K562 (cell line): ENCODE results near the gene MVB12B. TPM values are rescaled to one million over a fixed set of nuclear protein-coding genes. Genes with fewer than 3 reads are reported as not detected.
A peak's percentile ranks its signal among the peaks of the same experiment; 100 is the strongest.

ENCODE experiments used
- BCOR ChIP-seq: fragments of 450-650 bp; IDR thresholded peaks from 2 replicates; pipeline ENCODE4 v1.6.1; 2016
- CREM ChIP-seq: IDR thresholded peaks from 2 replicates; pipeline ENCODE4 v1.6.1; 2014; ENCODE audit warnings: antibody characterized with exemption, low read depth
- CTBP1 ChIP-seq: fragments of 450-650 bp; IDR thresholded peaks from 2 replicates; pipeline ENCODE4 v1.6.1; 2016; ENCODE audit warnings: borderline replicate concordance
- FOXA1 ChIP-seq: fragments of 450-650 bp; IDR thresholded peaks from 2 replicates; pipeline ENCODE4 v1.6.1; 2016; ENCODE audit warnings: mild to moderate bottlenecking, borderline replicate concordance
- RB1 ChIP-seq: fragments of 450-650 bp; IDR thresholded peaks from 2 replicates; pipeline ENCODE4 v1.6.1; 2017; ENCODE audit warnings: low read depth, mild to moderate bottlenecking
- RCOR1 ChIP-seq, 2 experiments: IDR thresholded peaks; 2 replicates each; pipeline ENCODE4 v1.6.1; 2012; ENCODE audit warnings: low read depth in 2 of 2, low read length in 2 of 2, borderline replicate concordance in 1 of 2, improper control_type of control experiment in 1 of 2
- polyA plus RNA-seq, 8 experiments: library from polyadenylated mRNA; depleted of rRNA in 4 of 8; stranded (reverse) in 5 of 8; unstranded in 3 of 8; fragments of >200 nt; fragmentation: Nextera tagmentation in 2 of 8; fragmentation: Illumina TruSeq in 1 of 8; extraction: Ambion mirVana in 2 of 8; extraction: Trizol in 1 of 8; gene quantifications; 2 replicates each; pipeline versions ENCODE4 v1.2.1 to v1.2.3, GENCODE V29; 2011 to 2014; ENCODE audit warnings: inconsistent platforms in 1 of 8, missing spikeins in 1 of 8
- total RNA-seq, 7 experiments: library from RNA; depleted of rRNA in 6 of 7; stranded (reverse); fragments of >200 nt in 6 of 7; fragmentation: Illumina TruSeq in 2 of 7; extraction: Trizol in 2 of 7; gene quantifications; 2 replicates each; pipeline versions ENCODE4 v1.2.1 to v1.2.3, GENCODE V29; 2011 to 2021; ENCODE audit warnings: low replicate concordance in 1 of 7
- TF ChIP-seq, protein P1 (sequence below): fragments of 450-650 bp; formaldehyde crosslinking; IDR thresholded peaks from 2 replicates; pipeline ENCODE4 v1.4.0; 2020; ENCODE audit warnings: mild to moderate bottlenecking
- TF ChIP-seq, protein P2 (sequence below): IDR thresholded peaks from 2 replicates; pipeline ENCODE4 v1.6.1; 2011; ENCODE audit warnings: borderline replicate concordance, low read depth, mild to moderate bottlenecking, moderate library complexity, low read length; ENCODE audit not compliant: insufficient read depth, poor library complexity, severe bottlenecking
- TF ChIP-seq, protein P3 (sequence below): fragments of 450-650 bp; IDR thresholded peaks from 2 replicates; pipeline ENCODE4 v1.6.1; 2016; ENCODE audit warnings: mild to moderate bottlenecking, moderate library complexity

MVB12B gene
- total and polyA plus RNA-seq, 9 of the 15 experiments (the other 6 are each of a cell fraction or from before 2014, with no cell fraction given), result not detected

DNA sequence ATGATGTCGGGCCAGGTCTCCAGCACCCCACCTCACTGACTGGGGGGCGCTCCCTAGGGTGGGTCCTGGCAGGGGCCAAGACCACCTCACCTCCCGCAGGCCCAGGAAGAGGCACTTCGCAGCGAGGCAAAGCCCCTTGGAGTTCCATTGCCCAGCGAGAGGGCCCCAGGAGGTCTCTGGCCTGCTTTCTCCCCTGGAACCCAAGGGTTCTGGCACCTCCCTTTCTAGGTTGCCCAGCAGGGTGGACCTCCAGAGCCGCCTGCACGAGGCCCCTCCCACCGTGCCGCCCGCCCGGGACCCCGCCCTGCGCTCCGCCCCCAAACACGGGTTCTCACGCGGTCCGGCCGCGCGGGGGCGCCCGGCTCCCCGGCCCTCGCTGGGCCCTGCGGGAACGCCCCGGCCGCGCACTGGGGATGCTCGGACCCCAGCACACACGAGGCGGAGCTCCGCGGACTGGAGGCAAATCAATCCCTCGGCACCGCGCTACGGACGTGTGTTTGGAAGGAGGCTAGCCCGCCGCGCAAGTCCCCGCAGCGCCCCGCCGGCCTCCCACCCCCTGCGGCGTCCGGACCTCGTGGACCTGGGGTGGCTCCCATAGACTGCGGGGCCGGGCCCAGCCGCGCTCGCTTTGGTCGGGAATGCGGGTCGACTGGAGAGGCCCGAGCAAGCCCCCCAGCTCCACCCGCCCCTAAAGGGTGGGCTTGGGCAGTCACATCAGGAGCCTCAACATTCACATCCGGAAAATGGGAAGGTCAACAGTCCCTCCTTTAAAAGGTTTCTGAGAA is 187.6 kb downstream of the MVB12B start (continued):
- TF ChIP-seq, protein P1, sequence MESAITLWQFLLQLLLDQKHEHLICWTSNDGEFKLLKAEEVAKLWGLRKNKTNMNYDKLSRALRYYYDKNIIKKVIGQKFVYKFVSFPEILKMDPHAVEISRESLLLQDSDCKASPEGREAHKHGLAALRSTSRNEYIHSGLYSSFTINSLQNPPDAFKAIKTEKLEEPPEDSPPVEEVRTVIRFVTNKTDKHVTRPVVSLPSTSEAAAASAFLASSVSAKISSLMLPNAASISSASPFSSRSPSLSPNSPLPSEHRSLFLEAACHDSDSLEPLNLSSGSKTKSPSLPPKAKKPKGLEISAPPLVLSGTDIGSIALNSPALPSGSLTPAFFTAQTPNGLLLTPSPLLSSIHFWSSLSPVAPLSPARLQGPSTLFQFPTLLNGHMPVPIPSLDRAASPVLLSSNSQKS (CRISPR knock-in tag), result no peak
- TF ChIP-seq RCOR1 (IDR thresholded peaks at IDR 0.05; ENCODE audit: borderline replicate concordance in 1 of 2, low read depth in 2 of 2, low read length in 2 of 2), result peak in 1 of 2 experiments; percentile 45; a peak in 1 of 4 replicates
- TF ChIP-seq BCOR, result peak; percentile 47; the same call in 1 of the 2 replicates
- TF ChIP-seq, protein P2, sequence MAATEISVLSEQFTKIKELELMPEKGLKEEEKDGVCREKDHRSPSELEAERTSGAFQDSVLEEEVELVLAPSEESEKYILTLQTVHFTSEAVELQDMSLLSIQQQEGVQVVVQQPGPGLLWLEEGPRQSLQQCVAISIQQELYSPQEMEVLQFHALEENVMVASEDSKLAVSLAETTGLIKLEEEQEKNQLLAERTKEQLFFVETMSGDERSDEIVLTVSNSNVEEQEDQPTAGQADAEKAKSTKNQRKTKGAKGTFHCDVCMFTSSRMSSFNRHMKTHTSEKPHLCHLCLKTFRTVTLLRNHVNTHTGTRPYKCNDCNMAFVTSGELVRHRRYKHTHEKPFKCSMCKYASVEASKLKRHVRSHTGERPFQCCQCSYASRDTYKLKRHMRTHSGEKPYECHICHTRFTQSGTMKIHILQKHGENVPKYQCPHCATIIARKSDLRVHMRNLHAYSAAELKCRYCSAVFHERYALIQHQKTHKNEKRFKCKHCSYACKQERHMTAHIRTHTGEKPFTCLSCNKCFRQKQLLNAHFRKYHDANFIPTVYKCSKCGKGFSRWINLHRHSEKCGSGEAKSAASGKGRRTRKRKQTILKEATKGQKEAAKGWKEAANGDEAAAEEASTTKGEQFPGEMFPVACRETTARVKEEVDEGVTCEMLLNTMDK, result peak; percentile 93
- peak; percentile 65; the same call in 1 of the 2 replicates for TF ChIP-seq CTBP1
- TF ChIP-seq, protein P3, sequence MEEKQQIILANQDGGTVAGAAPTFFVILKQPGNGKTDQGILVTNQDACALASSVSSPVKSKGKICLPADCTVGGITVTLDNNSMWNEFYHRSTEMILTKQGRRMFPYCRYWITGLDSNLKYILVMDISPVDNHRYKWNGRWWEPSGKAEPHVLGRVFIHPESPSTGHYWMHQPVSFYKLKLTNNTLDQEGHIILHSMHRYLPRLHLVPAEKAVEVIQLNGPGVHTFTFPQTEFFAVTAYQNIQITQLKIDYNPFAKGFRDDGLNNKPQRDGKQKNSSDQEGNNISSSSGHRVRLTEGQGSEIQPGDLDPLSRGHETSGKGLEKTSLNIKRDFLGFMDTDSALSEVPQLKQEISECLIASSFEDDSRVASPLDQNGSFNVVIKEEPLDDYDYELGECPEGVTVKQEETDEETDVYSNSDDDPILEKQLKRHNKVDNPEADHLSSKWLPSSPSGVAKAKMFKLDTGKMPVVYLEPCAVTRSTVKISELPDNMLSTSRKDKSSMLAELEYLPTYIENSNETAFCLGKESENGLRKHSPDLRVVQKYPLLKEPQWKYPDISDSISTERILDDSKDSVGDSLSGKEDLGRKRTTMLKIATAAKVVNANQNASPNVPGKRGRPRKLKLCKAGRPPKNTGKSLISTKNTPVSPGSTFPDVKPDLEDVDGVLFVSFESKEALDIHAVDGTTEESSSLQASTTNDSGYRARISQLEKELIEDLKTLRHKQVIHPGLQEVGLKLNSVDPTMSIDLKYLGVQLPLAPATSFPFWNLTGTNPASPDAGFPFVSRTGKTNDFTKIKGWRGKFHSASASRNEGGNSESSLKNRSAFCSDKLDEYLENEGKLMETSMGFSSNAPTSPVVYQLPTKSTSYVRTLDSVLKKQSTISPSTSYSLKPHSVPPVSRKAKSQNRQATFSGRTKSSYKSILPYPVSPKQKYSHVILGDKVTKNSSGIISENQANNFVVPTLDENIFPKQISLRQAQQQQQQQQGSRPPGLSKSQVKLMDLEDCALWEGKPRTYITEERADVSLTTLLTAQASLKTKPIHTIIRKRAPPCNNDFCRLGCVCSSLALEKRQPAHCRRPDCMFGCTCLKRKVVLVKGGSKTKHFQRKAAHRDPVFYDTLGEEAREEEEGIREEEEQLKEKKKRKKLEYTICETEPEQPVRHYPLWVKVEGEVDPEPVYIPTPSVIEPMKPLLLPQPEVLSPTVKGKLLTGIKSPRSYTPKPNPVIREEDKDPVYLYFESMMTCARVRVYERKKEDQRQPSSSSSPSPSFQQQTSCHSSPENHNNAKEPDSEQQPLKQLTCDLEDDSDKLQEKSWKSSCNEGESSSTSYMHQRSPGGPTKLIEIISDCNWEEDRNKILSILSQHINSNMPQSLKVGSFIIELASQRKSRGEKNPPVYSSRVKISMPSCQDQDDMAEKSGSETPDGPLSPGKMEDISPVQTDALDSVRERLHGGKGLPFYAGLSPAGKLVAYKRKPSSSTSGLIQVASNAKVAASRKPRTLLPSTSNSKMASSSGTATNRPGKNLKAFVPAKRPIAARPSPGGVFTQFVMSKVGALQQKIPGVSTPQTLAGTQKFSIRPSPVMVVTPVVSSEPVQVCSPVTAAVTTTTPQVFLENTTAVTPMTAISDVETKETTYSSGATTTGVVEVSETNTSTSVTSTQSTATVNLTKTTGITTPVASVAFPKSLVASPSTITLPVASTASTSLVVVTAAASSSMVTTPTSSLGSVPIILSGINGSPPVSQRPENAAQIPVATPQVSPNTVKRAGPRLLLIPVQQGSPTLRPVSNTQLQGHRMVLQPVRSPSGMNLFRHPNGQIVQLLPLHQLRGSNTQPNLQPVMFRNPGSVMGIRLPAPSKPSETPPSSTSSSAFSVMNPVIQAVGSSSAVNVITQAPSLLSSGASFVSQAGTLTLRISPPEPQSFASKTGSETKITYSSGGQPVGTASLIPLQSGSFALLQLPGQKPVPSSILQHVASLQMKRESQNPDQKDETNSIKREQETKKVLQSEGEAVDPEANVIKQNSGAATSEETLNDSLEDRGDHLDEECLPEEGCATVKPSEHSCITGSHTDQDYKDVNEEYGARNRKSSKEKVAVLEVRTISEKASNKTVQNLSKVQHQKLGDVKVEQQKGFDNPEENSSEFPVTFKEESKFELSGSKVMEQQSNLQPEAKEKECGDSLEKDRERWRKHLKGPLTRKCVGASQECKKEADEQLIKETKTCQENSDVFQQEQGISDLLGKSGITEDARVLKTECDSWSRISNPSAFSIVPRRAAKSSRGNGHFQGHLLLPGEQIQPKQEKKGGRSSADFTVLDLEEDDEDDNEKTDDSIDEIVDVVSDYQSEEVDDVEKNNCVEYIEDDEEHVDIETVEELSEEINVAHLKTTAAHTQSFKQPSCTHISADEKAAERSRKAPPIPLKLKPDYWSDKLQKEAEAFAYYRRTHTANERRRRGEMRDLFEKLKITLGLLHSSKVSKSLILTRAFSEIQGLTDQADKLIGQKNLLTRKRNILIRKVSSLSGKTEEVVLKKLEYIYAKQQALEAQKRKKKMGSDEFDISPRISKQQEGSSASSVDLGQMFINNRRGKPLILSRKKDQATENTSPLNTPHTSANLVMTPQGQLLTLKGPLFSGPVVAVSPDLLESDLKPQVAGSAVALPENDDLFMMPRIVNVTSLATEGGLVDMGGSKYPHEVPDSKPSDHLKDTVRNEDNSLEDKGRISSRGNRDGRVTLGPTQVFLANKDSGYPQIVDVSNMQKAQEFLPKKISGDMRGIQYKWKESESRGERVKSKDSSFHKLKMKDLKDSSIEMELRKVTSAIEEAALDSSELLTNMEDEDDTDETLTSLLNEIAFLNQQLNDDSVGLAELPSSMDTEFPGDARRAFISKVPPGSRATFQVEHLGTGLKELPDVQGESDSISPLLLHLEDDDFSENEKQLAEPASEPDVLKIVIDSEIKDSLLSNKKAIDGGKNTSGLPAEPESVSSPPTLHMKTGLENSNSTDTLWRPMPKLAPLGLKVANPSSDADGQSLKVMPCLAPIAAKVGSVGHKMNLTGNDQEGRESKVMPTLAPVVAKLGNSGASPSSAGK, result no peak
- peak; percentile 20; the same call in 1 of the 2 replicates for TF ChIP-seq CREM
- TF ChIP-seq FOXA1, result no peak
- TF ChIP-seq RB1, result peak; percentile 54; the same call in 1 of the 2 replicates
